22Rv1 (cell line): Measurements from ENCODE around the gene XRN2.

ENCODE experiments used
- H3K27ac ChIP-seq: fragments of 450-650 bp; 2 replicates; pipeline ENCODE4 v1.5.1; 2017
- CTCF ChIP-seq: fragments of 450-650 bp; IDR thresholded peaks from 2 replicates; pipeline ENCODE4 v1.5.1; 2017; ENCODE audit warnings: mild to moderate bottlenecking

The XRN2 gene

GRCh38 chr20:21437816-21438215 lies 134.7 kb downstream of the XRN2 start:
- no peak overlapping the region for H3K27ac ChIP-seq
- TF ChIP-seq CTCF = no peak
